GM10248 (cell line): Measurements from ENCODE around the gene PRDX5.

Experiments
- CTCF ChIA-PET: fragments of 300-600 bp; sonication (Branson Sonifier 250); formaldehyde crosslinking; extraction: SDS; loops from one replicate; lab custom pipeline; 2021; ENCODE audit warnings: antibody characterized with exemption; lab: Yijun Ruan, JAX
- POLR2A ChIA-PET: fragments of 350-650 bp; sonication (Branson Sonifier 250); formaldehyde crosslinking; extraction: SDS; loops from one replicate; lab custom pipeline; 2020; ENCODE audit warnings: antibody characterized with exemption; lab: Yijun Ruan, JAX
- DNase-seq: peaks from one replicate; pipeline ENCODE4 v3.0.0; 2012; ENCODE audit errors: extremely low spot score
- TF ChIP-seq, protein P1 (sequence below): IDR thresholded peaks from 2 replicates; pipeline ENCODE4 v1.5.1; 2012; ENCODE audit warnings: mild to moderate bottlenecking, low read depth; ENCODE audit errors: extremely low read depth, missing control alignments, control extremely low read depth

The PRDX5 gene

DNA sequence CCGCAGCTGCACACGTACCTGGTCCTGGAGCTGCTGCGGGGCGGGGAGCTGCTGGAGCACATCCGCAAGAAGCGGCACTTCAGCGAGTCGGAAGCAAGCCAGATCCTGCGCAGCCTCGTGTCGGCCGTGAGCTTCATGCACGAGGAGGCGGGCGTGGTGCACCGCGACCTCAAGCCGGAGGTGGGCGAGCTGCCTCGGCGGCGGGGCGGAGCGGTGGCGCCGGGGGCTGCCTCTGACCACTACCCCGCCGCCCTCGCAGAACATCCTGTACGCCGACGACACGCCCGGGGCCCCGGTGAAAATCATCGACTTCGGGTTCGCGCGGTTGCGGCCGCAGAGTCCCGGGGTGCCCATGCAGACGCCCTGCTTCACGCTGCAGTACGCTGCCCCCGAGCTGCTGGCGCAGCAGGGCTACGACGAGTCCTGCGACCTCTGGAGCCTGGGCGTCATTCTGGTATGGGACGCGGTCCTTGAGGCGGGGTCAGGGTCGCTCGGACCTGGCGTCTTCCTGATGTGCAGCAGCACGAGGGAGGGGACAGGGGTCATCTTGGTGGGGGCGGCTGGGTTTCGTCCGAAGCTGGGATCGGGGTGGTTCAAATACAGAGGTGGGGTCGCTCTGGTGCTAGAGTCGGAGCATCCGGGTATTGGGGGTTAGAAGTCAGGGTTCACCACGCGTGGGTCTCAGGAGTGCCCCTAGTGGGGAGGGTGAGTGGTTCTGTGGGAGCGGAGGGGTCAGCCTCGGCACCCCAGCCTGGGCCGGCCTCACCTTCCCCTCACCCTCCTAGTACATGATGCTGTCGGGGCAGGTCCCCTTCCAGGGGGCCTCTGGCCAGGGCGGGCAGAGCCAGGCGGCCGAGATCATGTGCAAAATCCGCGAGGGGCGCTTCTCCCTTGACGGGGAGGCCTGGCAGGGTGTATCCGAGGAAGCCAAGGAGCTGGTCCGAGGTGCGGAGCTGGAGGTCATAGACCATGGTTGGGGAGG lies 51.8 kb downstream of the PRDX5 start:
- POLR2A ChIA-PET = no interaction called here
- TF ChIP-seq, protein P1, sequence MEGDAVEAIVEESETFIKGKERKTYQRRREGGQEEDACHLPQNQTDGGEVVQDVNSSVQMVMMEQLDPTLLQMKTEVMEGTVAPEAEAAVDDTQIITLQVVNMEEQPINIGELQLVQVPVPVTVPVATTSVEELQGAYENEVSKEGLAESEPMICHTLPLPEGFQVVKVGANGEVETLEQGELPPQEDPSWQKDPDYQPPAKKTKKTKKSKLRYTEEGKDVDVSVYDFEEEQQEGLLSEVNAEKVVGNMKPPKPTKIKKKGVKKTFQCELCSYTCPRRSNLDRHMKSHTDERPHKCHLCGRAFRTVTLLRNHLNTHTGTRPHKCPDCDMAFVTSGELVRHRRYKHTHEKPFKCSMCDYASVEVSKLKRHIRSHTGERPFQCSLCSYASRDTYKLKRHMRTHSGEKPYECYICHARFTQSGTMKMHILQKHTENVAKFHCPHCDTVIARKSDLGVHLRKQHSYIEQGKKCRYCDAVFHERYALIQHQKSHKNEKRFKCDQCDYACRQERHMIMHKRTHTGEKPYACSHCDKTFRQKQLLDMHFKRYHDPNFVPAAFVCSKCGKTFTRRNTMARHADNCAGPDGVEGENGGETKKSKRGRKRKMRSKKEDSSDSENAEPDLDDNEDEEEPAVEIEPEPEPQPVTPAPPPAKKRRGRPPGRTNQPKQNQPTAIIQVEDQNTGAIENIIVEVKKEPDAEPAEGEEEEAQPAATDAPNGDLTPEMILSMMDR = no peak
- CTCF ChIA-PET = interaction anchor here (1.0 to 1.6 kb wide), 2 partner anchors 9 to 12 kb away, joined by 3 read pairs; no protein-coding TSS in a partner anchor
- DNase-seq = no peak

- TF ChIP-seq, protein P1 = no peak
- ChIA-PET CTCF (no interaction called here), POLR2A (no interaction called here)
- DNase-seq = no peak
Measured at GRCh38 chr11:64371201-64371600, 53.3 kb downstream of the PRDX5 start.
